Progenitor cell of endocrine pancreas (in vitro differentiated cells): ENCODE data around the gene CARD8. TPM values are rescaled to one million over a fixed set of nuclear protein-coding genes. Genes with fewer than 3 reads are reported as not detected.

Source experiments
- DNase-seq: peaks from one replicate; pipeline ENCODE4 v3.0.0; 2021; ENCODE audit warnings: low spot score; ENCODE audit not compliant: unreplicated experiment
- H3K27ac Mint-ChIP-seq: 2 replicates; pipeline ENCODE4 v1.8.0; 2021; ENCODE audit warnings: mild to moderate bottlenecking, moderate library complexity, mixed read lengths
- H3K27me3 Mint-ChIP-seq: 2 replicates; pipeline ENCODE4 v1.8.0; 2021; ENCODE audit warnings: mixed read lengths
- H3K36me3 Mint-ChIP-seq: 2 replicates; pipeline ENCODE4 v1.8.0; 2022; ENCODE audit warnings: mixed read lengths; ENCODE audit not compliant: insufficient read depth
- H3K4me1 Mint-ChIP-seq: 2 replicates; pipeline ENCODE4 v1.8.0; 2021; ENCODE audit warnings: low read depth, mixed read lengths
- H3K4me3 Mint-ChIP-seq: 2 replicates; pipeline ENCODE4 v1.8.0; 2021; ENCODE audit warnings: low read depth, mild to moderate bottlenecking, moderate library complexity, mixed read lengths
- H3K9me3 Mint-ChIP-seq: 2 replicates; pipeline ENCODE4 v1.8.0; 2021; ENCODE audit warnings: low read depth, mixed read lengths
- CTCF ChIP-seq: fragments of 200-600 bp; sonication (generic); IDR thresholded peaks from one replicate; pipeline ENCODE4 v1.5.0; 2021; ENCODE audit warnings: antibody characterized with exemption, mild to moderate bottlenecking; ENCODE audit not compliant: unreplicated experiment
- total RNA-seq: library from RNA; stranded (reverse); gene quantifications from 2 replicates; pipeline ENCODE4 v1.2.1, GENCODE V29; 2021

Gene CARD8
- total RNA-seq, 1 donor from 2014 or later = 64.6 TPM

- Mint-ChIP-seq H3K4me1 (peaks cover 3% of the 10 kb centered on the region), H3K4me3 (no peak overlapping the region), H3K27me3 (no peaks in the 10 kb centered on the region), H3K27ac (no peak overlapping the region), H3K9me3 (peaks cover 5% of the 10 kb centered on the region), H3K36me3 (peaks cover 37% of the 10 kb centered on the region)
- no peak for DNase-seq
- no peak for TF ChIP-seq CTCF
Observed at GRCh38 chr19:48176226-48176625, 79.5 kb downstream of the CARD8 start.

- no peak for TF ChIP-seq CTCF
- no peak for DNase-seq
Observed at GRCh38 chr19:48175578-48175977, 80.1 kb downstream of the CARD8 start.

GRCh38 chr19:48174445-48175030 is 81.2 kb downstream of the CARD8 start:
- no peak overlapping the region for H3K4me3 Mint-ChIP-seq
- peaks cover 8% of the 10 kb centered on the region for H3K4me1 Mint-ChIP-seq
- no peak for TF ChIP-seq CTCF
- DNase-seq = no peak
- no peak overlapping the region for H3K27ac Mint-ChIP-seq
- no peaks in the 10 kb centered on the region for H3K9me3 Mint-ChIP-seq
- peaks cover 26% of the 10 kb centered on the region for H3K36me3 Mint-ChIP-seq
- no peaks in the 10 kb centered on the region for H3K27me3 Mint-ChIP-seq

More at GRCh38 chr19:48175578-48175977, 80.1 kb downstream of the CARD8 start:
- H3K27ac Mint-ChIP-seq = peak overlapping the region; percentile 15
- H3K4me1 Mint-ChIP-seq = peaks cover 8% of the 10 kb centered on the region
- H3K27me3 Mint-ChIP-seq = no peaks in the 10 kb centered on the region
- peaks cover 33% of the 10 kb centered on the region for H3K36me3 Mint-ChIP-seq
- peaks cover 3% of the 10 kb centered on the region for H3K9me3 Mint-ChIP-seq
- H3K4me3 Mint-ChIP-seq = no peak overlapping the region

- peaks cover 17% of the 10 kb centered on the region for H3K36me3 Mint-ChIP-seq
- H3K4me3 Mint-ChIP-seq = no peak overlapping the region
- no peak for TF ChIP-seq CTCF
- no peaks in the 10 kb centered on the region for H3K27me3 Mint-ChIP-seq
- DNase-seq = no peak
- H3K4me1 Mint-ChIP-seq = peaks cover 12% of the 10 kb centered on the region
- H3K27ac Mint-ChIP-seq = no peak overlapping the region
- no peaks in the 10 kb centered on the region for H3K9me3 Mint-ChIP-seq
Observed at GRCh38 chr19:48171710-48172109, 84.0 kb downstream of the CARD8 start.

GRCh38 chr19:48170817-48171347 is 84.8 kb downstream of the CARD8 start:
- H3K27me3 Mint-ChIP-seq = no peaks in the 10 kb centered on the region
- no peaks in the 10 kb centered on the region for H3K9me3 Mint-ChIP-seq

More at GRCh38 chr19:48170817-48171347, 84.8 kb downstream of the CARD8 start:
- H3K4me3 Mint-ChIP-seq = peak overlapping the region; percentile 94
- peaks cover 12% of the 10 kb centered on the region for H3K4me1 Mint-ChIP-seq
- peak; percentile 13 for DNase-seq
- TF ChIP-seq CTCF = no peak
- H3K27ac Mint-ChIP-seq = peak overlapping the region; percentile 90
- H3K36me3 Mint-ChIP-seq = peaks cover 15% of the 10 kb centered on the region
